GM12892 (cell line): ENCODE data around the gene IGSF22.

Source experiments
- POLR2A ChIP-seq: IDR thresholded peaks from 2 replicates; pipeline ENCODE4 v1.6.1; 2011; ENCODE audit warnings: low read depth, low read length, control low read depth
- POLR2AphosphoS5 ChIP-seq: IDR thresholded peaks from 2 replicates; pipeline ENCODE4 v1.6.1; 2011; ENCODE audit warnings: low read depth, low read length, control low read depth
- TAF1 ChIP-seq: IDR thresholded peaks from 2 replicates; pipeline ENCODE4 v1.6.1; 2011; ENCODE audit warnings: low read depth, mild to moderate bottlenecking, control low read depth, low read length, borderline replicate concordance

GRCh38 chr11:18756889-18757288 is 30.9 kb upstream of the IGSF22 start:
- no peak for TF ChIP-seq POLR2A
- TF ChIP-seq POLR2AphosphoS5: no peak
- no peak for TF ChIP-seq TAF1
